Gastrocnemius medialis (tissue), 4 donors: ENCODE data around the gene ATP2B1.

Experiments
- POLR2A ChIP-seq, 2 donors: fragments of 450-650 bp; IDR thresholded peaks; one replicate each; pipeline ENCODE4 v1.6.1; 2017; ENCODE audit warnings: antibody characterized with exemption in 2 of 2, mild to moderate bottlenecking in 2 of 2, moderate library complexity in 2 of 2
- TF ChIP-seq, protein P1 (sequence below), 5 experiments: fragments of 450-650 bp in 3 of 5; fragments of 200-600 bp in 2 of 5; sonication (generic) in 2 of 5; IDR thresholded peaks in 4 of 5; conservative IDR thresholded peaks in 1 of 5; 1 replicate in 4 of 5; 2 replicates in 1 of 5; pipeline ENCODE4 v1.5.1; 2016 to 2019; ENCODE audit warnings: antibody characterized with exemption in 5 of 5, mild to moderate bottlenecking in 3 of 5, moderate library complexity in 3 of 5

DNA sequence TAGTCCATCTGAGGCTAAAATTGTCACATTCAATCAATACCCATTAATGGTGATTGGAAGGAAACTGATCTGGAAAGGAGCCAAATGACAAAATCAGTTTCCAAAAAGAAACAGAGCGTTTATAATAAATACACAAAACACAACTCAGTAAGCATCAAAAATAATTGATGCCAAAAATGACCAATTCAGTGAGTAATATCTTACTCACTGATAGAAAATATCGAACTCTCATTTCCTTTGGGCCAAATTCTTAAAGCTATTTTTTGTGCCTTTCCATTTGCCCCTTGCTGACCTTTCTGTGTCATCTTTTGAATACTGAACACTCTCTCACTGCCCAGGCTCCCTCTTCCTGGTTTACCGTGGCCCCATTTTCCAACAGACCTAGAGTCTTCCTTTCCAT, 22.5 kb upstream of the ATP2B1 start:
- TF ChIP-seq, protein P1, sequence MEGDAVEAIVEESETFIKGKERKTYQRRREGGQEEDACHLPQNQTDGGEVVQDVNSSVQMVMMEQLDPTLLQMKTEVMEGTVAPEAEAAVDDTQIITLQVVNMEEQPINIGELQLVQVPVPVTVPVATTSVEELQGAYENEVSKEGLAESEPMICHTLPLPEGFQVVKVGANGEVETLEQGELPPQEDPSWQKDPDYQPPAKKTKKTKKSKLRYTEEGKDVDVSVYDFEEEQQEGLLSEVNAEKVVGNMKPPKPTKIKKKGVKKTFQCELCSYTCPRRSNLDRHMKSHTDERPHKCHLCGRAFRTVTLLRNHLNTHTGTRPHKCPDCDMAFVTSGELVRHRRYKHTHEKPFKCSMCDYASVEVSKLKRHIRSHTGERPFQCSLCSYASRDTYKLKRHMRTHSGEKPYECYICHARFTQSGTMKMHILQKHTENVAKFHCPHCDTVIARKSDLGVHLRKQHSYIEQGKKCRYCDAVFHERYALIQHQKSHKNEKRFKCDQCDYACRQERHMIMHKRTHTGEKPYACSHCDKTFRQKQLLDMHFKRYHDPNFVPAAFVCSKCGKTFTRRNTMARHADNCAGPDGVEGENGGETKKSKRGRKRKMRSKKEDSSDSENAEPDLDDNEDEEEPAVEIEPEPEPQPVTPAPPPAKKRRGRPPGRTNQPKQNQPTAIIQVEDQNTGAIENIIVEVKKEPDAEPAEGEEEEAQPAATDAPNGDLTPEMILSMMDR (IDR thresholded peaks at IDR 0.05 in 4 of 5, conservative IDR thresholded peaks at IDR 0.05 in 1 of 5) = no peak
- no peak for TF ChIP-seq POLR2A (IDR thresholded peaks at IDR 0.05)
